Measurements from ENCODE around the gene CAPS.

The CAPS gene

DNA sequence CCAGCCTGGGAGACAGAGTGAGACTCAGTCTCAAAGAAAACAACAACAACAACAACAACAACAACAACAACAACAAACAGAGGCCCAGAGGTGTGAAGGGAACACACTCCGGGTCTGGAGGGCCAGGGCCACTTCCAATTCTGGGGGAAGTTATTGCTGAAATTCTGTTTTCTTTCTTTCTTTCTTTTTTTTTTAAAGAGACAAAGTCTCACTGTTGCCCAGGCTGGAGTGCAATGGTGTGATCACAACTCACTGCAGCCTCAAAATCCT is 3.5 kb upstream of the CAPS start:
- no peak for DNase-seq (ENCODE audit: low spot score)

DNA sequence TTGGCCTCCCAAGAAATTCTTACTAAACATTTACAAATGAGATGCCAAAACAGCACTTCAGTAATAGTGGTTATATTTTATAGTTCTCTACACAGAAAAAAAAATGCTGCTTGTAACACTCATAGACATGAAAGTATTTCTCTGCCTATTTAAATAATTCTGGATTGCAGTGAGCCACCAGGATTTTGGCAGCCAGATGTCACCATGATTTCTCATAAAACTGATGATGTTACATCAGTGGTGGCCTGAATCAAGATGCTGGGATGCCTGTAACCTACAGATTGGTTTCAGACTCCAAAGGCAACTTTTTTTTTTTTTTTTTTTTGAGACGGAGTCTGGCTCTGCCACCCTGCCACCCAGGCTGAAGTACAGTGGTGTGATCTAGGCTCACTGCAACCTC is 2.7 kb upstream of the CAPS start:
- no peak for DNase-seq (ENCODE audit: low spot score)

DNA sequence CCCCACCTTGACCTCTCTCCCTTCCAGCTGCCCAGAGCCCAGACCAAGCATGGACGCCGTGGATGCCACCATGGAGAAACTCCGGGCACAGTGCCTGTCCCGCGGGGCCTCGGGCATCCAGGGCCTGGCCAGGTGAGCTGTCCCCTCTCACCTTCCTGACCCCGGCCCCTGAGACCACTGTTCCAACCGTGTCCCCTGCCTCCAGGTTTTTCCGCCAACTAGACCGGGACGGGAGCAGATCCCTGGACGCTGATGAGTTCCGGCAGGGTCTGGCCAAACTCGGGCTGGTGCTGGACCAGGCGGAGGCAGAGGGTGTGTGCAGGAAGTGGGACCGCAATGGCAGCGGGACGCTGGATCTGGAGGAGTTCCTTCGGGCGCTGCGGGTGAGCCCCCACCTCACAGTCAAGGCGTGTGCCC is 312 bp downstream of the CAPS start:
- DNase-seq (ENCODE audit: low spot score): no peak

DNA sequence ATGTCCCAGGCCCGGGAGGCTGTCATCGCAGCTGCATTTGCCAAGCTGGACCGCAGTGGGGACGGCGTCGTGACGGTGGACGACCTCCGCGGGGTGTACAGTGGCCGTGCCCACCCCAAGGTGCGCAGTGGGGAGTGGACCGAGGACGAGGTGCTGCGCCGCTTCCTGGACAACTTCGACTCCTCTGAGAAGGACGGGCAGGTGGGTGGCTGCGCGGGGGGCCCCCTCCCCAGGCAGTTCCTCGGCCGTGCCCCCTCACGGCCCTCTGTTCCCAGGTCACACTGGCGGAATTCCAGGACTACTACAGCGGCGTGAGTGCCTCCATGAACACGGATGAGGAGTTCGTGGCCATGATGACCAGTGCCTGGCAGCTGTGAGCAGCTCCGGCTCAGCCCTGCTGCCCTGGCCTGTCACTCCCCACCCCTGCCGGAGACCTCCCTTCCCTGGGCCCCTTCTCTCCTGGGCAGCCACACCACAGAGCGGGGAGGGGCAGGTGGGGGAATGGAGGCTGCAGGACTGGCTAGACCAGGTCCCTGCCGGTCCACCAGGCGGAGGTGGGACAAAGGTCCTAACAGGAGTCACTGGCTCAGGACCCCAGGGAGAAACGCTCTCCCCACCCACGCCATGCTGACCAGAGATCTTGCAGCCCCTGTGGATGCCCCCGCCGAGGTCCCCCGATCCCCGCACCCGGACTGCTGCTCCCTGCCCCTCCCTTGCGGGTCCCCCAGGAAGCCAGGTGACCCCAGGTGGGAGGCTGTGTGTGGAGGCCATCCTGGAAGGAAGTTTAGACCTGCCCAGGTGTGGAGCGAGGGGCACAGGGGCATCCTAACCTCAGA is 1.1 kb downstream of the CAPS start:
- DNase-seq (ENCODE audit: low spot score): no peak

DNA sequence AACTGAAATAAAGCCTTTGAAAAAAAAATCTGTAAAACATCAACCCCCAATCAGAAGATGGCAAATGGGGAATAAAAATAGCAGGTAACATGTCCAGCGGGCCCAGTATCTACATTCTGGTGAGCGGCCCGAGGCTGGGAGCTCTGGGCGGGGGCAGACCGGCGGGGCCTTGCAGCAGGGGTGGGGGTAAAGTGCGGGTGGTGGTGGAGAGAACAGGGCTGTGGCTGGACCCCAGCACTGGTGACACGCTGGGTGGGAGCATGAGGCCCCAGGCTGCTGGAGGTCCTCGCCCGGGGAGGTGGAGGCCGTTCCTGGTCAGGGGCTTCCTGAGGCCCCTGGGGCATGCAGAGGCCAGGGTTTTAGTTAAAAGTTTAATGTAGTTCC is 1.7 kb downstream of the CAPS start:
- no peak for DNase-seq (ENCODE audit: low spot score)

DNA sequence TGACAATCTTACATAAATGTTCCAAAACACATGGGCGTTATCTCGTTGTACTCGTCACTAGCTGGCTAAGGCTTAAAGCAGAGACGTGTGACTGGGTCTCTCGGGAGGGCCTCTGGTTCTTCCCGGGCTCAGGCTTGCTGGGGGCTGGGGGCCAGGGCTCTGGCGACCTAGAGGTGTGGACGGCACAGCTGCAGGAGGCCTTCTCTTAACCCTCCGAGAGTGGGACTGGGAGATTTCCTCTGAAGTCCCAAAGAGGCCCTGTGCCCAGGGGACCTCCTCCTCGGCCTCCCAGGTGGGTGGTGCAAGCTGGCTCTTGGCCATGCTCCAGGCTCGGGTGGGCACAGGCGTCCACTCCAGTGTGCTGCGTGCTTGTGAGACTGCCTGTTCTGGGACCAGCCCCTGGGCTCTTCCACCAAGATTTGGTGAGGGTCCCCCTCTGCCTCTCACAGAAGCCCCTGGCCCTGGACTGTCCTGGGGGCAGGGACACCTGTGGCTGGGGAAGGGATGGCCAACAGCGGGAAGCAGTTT is 2.2 kb downstream of the CAPS start:
- DNase-seq (ENCODE audit: low spot score): no peak

DNA sequence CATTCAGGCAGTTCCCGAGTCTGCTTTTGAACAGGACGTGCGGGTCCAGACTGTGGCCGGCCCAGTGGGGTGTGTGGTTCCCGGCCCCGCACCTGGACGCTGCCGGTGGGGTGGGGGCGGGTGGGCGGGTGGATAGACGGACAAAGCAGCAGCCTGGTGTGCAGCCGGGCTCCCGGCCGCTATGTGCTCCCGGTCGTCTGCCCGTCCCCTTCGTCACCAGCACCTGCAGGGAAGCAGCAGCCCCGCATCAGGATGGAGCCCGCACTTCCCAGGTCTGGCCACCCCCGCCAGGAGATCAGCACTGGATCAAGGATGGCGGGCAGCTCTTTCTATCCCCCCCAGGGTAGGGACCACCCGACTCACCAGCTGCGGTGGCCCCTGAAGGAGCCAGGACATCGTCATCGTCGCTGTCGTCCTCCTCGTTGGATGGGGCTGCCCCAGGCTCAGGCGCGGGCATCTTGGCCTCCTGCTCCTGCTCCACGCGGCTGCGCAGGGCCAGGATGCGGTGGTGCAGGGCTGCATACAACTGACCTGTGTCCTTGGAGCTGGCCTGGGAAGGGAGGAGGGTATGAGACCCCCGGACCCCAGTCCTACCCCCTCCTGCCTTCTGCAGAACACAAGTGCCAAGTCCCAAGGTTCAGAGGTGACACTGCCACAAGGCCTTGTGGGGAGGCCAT is 3.5 kb downstream of the CAPS start:
- DNase-seq (ENCODE audit: low spot score): no peak

DNA sequence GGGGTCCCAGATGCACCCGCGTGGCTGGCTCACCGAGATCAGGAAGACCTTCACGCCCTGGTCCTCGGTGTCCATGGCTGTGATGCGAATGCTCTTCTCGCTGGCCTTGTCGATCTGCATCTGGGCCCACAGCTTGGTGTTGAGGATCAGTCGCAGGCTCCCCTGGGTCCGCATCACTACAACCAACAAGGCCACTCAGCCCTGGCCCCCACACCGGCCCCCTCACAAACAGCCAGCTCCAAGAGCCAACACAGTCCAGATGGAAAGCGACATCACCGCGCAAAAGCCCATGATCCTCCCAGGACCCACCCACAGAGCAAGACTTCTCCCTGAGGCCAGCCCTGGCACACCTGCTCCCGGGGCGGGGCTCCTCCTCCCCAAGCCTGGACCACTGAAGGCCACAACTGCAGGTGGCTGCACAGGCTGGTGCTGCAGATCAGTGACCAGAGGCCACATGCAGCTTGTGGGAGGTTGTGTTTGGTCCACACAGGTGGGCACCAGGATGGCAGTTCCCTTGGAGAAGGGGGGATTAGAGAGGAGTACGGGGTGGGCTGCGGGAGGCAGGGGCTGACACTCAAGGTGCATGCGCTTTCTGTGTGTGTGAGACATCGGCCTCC is 4.5 kb downstream of the CAPS start:
- no peak for DNase-seq (ENCODE audit: low spot score)

DNA sequence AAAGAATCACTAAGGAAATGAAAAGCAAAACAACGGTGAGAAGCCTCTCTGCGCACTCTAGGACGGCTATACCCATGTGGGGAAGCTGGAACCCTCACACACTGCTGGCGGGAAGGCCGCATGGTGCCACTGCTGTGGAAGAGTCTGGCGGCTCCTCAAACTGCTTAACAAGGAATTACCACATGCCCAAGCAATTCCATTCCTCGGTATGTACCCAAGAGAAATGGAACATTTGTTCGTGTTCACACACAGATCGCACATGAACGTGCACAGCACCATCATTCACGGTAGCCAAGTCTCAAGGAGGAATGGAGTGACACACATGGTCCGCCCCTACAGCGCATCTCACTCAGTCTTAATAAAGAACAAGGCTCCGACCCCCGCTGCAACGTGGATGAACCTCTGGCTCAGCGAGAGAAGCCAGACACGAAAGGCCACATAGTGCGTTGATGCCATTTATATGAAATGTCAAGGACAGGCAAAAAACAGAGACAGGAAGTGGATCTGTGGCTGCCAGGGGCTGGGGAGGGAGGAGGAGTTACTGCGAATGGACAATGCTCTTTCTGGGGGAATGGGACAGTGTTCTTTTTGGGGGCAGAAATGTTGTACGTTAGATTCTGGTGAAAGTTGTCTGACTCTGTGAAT is 7.6 kb downstream of the CAPS start:
- DNase-seq (ENCODE audit: low spot score): no peak

DNA sequence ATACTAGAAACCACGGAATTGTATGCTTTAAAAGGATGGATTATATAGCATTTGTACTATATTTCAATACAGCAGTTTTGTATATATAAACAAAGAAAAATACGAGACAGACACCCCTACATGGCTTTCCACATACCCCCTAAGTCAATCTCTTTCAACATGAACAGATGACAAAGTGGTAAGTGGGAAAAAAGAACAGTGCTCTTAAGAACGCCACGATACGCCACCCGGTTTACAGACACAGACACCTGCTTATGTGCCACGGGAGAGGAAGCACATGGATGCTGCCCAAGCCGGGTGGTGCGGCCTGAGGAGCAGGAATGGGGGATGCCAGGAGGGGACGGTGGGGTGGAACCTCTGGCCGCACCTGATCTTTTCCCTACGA is 8.1 kb downstream of the CAPS start:
- DNase-seq (ENCODE audit: low spot score): no peak

DNA sequence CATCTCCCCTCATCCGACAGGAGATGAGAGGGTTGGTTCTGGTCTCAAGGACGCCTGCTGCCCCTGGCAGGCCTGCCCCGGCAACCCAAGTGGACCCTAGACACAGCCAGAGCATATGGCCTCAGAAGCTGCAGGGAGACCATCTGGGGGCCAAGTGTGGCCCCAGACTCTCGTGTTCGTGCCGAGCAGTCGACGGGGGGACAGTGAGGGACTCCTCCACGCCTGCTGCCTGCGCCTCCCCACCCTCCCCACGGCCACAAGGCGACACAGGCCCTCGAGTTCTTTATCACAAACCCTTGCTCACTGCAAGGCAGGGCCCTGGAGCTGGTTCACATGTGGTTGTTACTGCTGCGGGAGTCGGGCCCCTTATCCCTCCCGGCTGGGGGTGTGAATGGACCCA is 9.3 kb downstream of the CAPS start:
- no peak for DNase-seq (ENCODE audit: low spot score)

DNA sequence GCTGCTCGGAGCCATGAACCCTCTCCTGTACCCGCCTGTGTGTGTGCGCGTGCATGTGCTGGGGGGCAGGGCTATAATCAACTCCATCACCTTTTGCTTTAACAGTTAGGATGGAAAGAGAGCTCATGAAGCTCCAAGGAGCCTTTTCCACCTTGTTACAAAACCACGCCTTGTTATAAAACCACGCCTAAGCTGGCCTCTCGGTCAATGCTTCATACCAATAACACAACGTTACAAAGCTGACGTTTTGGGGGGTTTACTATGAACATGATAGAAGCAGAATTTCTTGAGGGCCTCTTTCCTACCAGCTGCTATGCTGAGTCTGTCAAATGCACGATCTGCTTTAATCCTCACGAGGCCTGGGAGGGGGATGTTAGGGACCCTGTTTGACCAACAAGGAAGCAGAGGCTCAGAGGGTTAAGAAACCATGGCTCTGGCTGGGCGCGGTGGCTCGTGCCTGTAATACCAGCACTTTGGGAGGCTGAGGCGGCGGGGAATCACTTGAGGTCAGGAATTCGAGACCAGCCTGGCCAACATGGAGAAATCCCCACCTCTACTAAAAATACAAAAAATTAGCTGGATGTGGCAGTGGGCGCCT is 11.9 kb downstream of the CAPS start:
- DNase-seq (ENCODE audit: low spot score): no peak

DNA sequence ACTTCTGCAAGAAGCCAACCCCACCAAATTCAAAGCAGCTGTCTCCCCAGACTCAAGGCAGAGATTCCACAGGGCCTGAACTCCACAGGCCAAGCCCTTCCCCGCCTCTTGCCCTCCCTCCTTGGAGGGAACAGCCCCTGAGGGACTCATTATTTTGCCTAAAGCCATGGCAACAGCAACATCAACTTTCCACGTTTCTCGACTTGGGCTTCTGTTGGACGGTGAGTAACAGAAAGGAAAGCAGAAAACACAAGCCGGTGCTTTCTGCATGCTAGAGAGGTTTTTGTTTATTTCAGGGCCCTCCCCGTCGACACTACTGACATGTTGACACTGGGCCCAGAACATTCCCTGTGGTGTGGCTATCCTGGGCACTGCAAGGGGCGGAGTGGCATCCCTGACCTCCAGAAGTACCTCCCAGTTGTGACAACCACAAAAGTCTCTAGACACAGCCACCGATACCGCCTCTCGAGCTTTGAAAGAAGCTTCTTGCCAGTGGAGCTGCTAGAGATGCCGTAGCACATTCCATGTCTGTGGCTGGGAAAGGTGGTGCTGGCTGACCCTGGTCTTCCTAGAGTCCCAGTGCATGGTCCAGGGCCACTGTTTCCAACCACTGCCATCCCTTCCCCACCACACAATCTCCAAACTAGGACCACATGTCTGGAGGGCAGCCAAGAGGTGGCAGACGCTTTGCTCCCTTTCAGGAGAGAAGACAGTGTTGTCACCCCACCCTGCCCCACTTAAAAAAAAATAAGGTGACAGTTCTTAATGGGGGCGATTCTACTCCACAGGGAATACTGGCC is 12.8 kb downstream of the CAPS start:
- DNase-seq (ENCODE audit: low spot score): peak; percentile 96

DNA sequence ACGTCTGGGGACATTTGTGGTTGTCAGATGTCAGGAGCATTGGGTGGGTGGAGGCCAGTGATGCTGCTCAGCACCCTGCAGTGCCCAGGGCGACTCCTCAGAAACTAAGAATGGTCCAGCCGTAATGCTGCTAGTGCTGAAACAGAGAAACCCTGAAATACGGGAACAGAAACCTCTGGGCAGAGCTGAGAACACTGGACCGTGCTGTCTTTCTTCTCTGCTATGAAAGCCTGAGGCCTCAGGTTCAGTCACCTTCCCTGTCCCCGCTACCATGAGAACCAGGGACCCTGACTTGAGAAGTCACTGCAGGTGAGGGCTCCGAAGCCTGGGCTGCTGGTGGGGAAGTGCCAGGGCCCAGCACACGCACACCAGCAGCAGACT is 13.4 kb downstream of the CAPS start:
- no peak for DNase-seq (ENCODE audit: low spot score)

DNA sequence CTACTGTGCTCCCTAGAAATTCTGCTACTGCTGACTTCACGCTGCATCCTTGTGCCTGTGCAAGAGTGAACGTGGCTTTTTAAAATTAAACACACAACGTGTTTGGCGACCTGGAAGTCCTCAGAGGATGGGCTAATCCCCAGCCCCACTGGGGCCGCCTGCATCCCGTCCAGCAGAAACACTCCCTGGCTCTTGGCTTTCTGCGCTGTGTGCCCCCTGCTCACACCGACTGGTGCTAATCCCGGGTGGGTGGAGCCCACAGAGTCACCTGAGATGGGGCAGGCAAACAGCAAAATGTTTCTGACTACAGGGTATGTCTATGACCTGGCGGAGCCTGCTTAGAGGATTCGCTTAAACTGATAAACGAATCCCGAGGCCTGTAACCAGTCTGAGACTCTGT is 15.1 kb downstream of the CAPS start:
- no peak for DNase-seq (ENCODE audit: low spot score)

DNA sequence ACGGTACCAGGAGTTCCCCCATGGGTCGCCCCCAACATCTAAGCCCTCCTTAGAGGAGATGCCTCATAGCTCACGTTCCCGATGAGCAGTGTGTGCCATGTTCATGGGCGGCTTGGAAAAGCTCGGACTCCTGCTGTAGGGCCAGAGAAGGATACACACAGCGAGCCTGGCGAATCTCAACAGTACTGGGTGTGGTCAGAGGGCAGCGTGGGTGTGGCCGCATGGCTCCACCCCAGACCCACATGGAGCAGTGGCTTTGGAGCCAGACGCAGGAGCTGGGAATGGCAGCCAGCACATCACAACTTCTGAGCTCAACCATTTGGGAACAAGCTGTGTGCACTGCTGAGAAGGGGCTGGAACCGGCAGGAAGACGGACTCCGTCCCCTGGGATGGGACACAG is 15.6 kb downstream of the CAPS start:
- peak; percentile 43 for DNase-seq (ENCODE audit: low spot score)

DNA sequence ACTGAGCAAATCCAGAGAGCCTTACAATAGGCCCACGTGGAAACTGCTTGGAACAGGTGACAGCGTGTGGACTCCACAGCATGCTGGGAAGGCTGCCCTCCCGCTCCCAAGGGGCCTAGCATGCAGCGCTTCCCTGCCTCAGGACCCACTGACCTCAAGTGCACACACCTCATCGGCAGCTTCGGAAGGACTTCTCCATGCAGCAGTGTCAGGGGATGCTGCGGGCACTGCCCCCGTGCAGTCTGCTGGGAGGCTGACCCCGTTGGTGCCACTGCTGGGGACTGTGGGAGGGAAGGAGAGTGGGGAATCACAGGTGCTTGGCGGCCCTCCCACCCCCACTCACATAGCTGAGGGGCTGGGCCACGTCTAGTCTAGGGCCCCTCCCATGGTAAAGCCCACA is 17.2 kb downstream of the CAPS start:
- no peak for DNase-seq (ENCODE audit: low spot score)

DNA sequence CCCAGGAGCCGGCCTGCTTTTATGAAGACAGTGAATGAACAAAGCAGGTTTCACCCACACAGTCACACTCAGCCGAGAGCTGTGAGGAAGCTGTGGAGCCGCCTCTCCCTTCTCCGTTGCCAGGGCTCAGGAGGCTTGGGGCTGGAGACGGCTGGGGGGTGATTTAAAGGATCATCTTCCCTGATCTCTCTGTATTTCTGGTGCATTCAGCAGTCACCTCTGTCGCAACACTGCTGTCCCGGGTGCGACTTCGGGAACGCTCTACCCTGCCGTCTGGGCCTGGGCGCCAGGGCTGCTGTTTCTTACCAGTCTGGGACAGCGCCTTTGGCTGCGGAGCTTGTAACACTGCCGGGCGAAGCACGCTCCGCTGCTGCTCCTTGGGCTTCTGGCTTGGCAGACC is 18.1 kb downstream of the CAPS start:
- DNase-seq (ENCODE audit: low spot score): no peak

DNA sequence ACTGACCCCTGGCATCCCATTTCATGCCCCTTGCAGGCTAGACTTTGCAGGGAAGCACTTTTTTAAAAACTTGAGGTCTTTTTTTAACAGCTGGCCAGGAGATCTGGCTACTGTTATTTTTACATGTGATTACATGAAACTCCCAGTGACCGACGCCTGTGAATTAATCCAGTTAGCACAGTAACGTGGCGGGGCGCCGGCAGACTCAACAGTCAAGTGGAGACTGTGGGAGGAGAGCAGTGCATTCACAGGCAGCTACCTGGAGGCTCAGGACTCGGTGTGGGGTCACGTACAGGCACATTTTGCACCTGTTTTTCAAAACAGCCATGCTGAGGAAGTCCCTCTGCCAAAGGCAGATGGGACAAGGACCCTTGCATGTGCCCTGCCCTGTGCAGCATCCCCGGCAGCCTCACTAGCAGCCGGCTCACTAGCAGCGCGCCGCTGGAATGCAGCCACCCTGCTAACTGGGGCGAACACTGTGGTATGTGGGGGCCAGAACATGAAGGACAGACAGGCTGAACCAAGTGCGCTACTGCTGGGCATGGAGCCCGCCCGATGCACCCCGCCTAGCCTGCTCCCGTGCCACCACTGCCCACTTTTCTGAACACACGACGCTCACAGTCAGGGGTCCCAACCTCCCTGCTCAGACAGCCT is 18.7 kb downstream of the CAPS start:
- DNase-seq (ENCODE audit: low spot score): no peak

DNA sequence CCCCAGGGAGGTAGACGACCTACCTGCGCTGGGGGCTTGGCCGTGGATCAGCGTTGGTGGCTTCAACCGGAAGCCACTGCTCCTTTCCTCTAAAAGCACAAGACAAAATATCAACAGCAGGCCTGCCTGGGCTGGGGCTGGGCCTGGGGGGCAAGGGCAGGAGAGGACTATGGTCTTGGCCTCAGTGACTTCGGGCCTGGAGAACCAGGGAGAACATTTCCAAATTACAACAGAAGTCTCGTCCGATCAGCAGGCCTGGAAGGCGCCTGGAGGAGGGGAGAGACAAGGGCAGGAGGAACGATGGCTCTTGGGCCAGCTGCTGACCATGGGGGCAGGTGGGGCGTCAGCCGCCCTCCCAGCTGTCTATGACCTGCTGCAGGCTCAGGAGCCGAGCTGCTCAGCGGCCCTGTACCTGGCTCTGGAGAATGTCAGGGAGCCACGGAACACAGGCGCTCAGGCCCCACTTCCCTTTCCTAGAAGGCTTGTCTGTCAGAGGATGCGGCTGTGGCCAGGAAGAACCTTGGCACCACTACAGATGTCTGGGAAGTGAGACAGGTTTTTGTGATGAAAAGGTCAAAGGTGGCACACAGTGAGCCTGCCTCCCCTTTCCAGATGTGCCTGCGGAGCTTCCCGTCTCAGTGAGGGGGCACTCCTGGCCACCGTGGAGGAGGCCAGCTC is 19.5 kb downstream of the CAPS start:
- DNase-seq (ENCODE audit: low spot score): no peak

DNA sequence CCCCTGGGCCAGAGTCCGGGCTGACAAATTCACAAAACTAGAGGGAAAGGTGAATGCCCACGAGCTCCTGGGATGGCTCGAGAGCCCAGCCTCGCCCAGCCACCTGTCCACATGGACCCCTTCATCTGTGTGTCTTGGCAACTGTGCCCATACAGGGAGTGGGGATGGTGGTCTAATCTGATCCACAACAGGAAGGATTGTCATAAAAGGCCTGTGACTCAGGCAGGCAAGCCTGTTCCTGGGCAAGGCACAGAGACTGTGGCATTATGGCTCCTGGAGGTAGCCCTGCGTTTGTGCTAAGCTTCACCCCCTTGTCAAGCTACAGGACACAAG is 20.0 kb downstream of the CAPS start:
- no peak for DNase-seq (ENCODE audit: low spot score)
